Activated CD4-positive, CD25-positive, alpha-beta regulatory T cell treated with anti-CD3 and anti-CD28 coated beads, Interleukin-2, amount 50 U/mL, for 16 hours (primary cell): ENCODE measurements around the gene RPL36A.

Experiments
- DNase-seq: peaks from one replicate; pipeline ENCODE4 v3.0.0-alpha.2; 2020; ENCODE audit warnings: low read depth, low spot score

RPL36A gene

DNA sequence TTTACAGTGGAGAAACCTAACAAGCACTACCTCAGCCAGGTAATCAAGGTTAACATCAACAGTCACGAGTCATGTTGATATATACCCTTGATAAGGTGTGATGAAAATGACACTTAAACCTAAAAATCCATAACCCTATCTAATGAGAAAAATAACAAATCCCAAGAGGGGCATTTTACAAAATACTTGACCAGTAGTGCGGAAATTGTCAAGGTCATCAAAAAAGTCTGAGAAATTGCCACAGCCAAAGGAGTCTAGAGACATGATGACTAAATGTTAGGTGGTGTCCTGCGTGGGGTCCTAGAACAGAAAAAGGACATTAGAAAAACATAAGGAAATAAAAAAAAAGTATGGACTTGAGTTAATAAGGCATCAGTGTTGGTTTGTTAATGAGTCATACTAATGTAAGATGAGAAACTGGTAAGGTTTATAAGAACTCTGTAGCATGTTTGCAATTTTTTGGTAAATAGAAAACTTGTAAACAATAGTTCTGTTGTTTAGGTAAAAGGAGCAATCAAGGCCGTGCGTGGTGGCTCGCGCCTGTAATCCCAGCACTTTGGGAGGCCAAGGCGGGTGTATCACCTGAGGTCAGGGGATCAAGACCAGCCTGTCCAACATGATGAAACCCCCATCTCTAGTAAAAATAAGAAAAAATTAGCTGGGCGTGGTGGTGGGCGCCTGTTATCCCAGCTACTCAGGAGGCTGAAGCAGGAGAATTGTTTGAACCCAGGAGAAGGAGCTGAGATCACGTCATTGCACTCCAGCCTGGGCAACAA is 2.9 kb downstream of the RPL36A start:
- no peak for DNase-seq

DNA sequence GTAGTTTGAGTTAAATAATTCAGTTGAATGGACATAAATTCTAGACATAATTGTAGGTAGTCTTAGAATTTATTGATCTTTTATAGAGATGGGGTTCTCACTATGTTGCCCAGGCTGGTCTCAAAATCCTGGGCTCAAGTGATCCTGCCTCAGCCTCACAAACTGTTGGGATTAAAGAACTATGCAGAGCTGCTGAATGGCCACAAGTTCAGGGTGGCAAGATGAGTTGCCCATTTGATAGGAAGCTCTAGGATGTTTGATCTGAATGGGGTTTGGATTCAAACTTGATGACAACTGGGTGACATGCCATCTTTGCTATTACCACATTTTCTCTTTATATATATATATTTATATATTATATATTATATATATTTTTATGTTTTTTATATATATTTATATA is 3.6 kb downstream of the RPL36A start:
- DNase-seq = no peak

DNA sequence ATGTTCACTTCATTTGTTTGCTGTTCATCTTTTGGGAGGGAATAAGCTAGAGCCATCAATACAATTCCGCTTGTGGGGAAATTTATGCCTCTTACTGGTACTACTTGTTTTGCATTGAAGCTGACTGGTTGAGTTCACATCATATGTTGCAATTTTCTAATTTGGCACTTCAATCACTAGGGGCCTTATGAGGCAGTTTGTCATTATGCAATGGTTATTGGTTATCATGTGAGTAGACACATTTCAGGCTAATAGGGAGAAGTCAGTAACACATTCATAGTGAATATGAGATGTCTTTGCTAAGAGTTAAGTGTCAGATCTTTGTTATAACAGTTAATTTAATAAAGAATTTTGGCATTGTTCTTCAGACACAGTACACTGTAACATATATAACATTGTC is 5.0 kb downstream of the RPL36A start:
- DNase-seq = no peak

DNA sequence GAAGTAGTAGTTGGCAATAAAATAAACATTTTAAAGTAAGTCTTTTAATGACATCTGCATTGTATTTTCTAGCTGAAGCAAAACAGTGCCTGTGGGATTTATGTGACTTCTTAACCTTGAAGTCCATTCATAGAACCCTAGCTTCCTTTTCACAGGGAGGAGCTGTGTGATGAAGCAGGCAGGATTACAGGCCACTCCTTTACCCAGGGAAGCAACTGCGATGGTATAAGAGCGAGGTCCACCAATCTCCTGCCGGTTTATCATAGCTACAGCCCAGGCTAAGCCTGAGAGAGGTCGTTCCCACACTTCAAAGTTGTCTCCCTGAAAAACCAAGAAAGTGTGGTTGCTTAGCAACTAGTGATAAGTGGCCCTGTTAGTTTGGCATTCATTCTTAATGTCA is 7.0 kb downstream of the RPL36A start:
- no peak for DNase-seq

DNA sequence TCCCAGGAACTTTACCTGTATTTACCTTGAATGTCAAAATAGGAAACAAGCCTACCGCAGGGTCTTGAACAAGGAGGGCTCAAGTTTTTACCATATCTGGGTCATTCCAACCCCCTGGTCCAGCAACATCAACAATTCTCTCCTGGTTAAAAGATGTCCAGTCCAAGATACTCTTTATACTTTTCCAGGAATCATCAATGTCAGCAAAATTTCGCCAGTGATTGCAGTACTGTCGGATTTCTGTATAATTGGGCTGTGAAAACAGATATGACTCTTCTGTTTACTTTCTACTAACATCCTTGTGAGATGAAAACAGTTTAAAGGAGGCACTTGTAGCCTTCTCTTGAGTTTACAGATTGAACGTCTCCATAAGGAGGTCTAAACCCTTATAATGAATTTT is 7.9 kb downstream of the RPL36A start:
- no peak for DNase-seq

DNA sequence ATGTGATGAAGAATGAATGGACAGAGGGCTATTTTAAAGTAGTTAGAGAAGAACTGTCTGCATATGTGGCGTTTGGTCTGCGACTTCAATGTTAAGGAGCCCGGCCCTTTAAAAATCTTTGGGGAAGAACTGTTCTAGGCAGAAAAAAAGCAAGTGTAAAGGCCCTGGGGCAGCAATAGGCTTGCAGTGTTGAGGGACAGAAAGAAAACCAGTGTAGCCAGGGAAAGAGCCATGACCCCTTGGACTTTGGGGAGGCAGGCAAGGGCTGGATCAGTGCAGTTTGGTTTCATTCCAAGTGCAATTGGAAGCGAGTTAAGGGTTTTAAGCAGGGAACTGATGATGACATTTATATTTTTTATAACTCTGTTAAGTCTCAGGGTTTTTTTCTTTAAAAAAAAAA is 9.0 kb downstream of the RPL36A start:
- DNase-seq = no peak

DNA sequence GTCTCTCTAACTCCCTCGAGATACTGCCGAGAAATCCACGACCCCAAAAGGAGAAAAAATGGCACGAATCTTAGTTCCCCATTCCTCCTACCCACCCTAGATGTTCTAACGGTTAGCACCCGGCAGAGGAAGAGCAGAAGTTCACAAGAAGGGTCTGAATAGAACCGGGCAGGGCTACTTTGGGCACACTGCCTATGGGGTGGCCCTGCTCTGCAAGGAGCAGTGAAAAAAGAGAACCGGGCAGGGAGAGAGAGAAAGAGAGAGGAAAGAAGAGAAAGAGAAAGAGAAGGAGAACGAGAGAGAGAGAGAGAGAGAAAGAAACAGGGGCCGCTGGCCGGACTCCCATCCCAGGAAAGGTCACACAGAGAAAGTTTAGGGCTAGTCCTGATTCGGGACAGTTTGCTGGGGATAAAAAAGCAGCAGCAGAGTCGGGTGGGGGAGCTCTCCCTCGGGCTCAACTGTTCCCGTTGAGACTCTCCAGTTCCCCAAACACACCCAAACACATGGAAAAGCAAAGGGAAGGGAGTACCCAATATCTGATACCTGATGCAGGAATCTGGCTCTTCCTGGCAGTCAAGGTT is 16.4 kb downstream of the RPL36A start:
- DNase-seq = no peak

DNA sequence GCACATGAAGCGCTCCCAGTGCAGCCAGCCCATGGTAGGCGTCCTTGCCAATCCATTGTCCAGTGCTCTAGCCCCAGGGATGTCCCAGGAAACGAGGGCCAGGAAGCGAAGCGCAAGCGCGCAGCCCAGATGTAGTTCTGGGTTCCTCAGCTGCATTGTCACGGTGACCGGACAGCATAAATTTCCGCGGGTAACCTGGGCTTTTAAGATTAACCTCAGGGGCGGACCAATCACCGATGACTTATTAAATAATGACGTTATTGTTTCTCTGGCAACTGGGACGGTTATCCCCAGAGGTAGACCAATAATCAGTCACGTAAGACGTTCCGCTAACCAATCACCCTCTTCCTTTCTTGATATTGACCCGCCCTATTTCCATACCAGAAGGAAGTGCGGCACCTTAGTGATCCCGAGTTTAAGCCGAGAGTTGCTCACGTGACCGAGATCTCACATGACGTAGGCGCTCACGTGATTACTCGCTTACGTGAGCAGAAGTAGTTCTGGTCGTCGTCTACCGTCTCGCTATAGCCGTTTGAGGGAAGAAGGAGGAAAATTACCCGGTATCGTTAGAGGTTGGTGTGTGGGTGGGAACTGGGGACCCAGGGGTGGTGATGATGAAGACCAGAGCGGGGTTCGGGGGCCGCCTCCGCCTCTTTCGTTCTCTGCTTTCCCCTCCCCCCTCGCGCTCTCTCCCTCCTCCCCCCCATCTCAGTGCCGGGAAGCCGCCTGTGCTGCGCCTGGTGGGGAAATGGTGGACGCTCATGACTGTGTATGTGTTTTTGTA is 17.1 kb downstream of the RPL36A start, which contains the start of the genes GLA and HNRNPH2:
Gene GLA (minus strand): TSS at position 178 of the 784 bp plus-strand sequence. CDS start 22 bp downstream, at position 156.
Gene HNRNPH2 (plus strand): TSS at position 475 of the 784 bp plus-strand sequence. CDS start 3,767 bp downstream, outside the sequence.
- DNase-seq = peak; percentile 77

DNA sequence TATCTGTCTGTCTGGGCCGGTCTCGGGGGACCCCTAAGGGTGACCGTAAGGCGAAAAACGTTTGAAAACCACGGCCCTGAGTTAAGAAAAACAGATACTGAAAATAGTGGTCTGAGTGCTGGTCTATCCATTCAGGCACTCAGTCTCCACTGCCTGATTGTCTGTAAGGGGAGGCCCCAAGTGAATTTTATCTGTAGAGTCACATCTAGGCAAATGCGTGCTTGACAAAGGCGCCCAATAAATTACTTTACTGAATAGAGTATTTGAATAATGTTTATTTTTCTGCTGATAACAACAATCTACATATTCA is 17.7 kb downstream of the RPL36A start:
- DNase-seq = no peak

DNA sequence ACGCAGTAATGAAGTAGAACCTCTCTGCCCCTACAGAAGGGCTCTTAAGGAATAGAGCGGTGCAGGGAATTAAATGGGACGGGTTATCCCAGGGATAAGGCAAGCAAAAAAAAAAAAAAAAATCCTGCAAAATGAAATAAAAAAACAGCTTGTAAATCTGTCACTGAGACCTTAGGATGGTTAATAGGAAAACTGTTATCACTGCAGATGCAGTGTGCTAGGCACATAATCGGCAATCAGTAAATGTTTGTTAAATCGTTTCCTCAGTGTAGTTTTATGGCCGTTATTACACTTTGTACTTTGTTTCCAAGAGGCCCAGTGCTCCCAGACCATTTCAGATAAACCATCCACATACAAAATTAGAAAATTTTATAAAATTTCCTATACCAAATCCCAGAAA is 18.2 kb downstream of the RPL36A start:
- no peak for DNase-seq

DNA sequence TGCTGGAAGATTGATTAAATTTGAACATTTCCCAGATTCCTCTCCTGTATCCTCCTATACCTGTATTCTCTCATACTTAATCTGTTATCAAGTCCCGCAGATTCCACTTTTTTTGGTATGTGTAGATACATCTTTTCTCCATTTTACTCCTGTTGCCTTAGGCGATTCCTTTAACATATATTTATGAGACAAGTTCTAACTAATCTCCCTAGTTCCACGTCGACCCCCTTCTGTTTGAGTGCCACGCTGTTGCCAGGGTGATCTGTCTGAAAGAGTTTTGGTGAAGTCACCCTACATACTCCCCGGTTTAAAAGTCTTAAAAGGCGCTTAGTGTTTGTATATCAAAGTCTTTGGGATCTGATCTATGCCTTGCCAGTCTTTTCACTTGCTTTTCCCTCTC is 19.6 kb downstream of the RPL36A start:
- no peak for DNase-seq

DNA sequence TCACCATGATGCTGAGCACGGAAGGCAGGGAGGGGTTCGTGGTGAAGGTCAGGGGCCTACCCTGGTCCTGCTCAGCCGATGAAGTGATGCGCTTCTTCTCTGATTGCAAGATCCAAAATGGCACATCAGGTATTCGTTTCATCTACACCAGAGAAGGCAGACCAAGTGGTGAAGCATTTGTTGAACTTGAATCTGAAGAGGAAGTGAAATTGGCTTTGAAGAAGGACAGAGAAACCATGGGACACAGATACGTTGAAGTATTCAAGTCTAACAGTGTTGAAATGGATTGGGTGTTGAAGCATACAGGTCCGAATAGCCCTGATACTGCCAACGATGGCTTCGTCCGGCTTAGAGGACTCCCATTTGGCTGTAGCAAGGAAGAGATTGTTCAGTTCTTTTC is 21.2 kb downstream of the RPL36A start:
- no peak for DNase-seq

DNA sequence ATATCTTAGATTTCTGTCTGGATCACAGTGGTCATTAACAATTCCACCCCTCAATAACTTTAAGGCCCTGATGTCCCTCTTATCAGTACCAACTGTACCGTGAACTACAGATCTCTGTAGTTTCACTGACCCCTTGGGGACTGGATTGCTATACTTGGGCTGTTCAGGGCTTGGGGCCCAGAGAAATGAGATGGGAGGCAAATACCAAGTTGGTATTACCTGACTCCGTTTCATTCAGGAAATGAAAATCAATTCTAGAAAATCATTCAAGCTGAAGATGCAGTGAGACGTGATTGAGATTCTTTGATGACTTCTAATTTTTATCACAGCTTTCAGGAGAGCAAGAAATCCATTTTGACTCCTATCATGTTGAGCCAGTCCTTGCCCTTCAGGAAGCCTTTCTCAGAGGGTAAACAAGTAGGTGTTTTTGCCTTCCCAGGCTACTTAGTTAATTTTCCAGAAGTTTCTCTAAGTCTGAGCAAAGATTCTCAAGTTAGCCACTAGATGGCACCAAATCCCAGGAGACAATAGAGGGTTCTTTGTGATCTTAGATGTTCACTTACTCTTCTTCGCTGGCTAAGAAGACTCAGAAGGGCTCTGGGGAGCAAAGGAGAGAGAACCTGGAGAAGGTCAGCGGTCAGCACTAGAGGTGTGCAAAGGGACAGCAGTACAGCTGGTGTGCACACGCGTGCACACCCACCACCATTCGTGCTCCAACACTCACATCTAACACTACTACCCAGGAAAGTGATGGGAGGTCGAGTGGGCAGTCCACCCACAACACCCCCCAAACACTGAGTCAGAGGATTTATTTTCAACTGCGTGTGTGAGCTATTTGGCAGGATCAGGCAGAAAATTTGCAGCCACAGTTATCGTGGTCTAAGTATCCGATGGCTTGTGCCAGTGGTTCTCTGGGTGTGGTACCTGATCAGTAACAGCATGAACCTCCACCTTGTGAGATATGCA is 24.7 kb downstream of the RPL36A start:
- DNase-seq = no peak

DNA sequence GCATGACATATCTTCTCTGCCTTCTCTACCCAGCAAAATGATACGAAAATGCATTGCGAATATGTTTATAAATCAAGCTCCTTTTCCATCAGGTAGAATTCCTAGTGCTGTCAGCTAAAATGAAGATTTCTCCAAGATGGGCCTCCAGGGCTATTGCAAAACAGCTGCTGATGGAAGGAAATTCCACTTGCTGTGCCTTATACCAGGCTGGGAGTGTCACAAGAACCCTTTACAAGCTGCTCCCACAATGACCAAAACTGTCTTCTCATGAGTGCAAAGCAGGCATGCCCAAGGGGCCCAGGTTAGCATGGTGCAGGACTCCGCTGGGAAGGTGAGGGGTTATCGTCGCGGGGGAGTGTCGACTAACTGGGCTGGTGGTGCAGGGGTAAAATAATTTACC is 25.9 kb downstream of the RPL36A start:
- no peak for DNase-seq

DNA sequence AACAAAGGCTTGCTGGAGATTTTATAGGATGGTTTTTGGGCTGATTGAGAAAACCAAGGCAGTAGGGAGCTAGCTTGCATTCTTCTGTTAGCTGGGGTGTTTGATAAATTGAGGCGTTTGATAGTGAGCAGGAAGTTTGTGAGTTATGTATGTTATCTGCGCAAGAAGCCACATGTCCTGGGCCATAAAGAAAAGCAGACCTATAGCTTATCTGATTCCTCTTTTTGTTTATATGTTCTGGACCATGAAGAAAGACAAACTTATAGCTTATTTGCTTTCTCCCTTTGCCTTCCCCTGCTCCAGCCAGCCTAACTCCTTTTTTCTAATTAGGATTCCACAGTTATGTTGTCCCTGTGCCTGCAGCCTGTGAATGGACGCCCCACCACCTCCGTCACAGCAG is 26.4 kb downstream of the RPL36A start:
- DNase-seq = no peak

DNA sequence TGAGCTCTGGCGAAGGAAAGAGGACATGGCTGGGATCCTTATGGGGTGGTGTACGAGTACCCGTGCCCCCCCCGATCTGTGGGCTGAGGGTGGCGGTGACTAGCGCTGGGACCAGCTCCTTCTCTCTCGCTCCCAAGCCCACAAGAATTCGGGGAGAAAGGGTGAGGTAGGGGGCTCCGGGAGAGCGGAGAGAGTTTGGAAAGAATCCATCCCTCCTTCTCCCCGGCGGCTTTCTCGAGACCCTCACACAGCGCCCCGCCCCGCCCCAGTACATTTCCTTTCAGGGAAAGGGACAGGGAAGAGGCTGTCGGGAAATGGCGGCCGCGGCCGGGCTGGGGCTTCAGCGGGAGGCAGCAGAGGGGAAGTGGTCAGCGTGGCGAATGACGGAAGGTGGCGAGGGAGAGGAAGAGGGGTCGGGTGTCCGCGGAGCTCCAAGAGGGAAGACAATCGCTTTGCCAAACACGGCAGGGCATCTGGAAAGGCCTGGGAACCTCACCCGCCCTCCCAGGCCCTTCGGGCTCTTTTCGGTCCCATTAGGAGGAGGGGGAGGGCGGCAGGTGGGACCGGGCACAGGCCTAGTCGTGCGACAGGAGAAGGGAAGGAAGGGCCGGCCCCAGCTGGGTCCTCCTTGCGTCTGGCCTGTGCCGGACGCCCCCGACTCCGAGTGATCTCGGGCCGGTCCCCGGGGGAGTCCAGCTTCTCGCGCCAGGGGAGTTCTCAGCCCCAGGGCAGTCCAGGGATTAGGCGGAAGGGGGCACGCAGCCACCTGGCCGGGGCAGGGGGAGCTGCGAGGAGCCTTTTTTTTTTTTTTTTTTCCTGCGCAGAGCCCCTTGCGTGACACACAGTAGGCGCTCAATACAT is 27.4 kb downstream of the RPL36A start:
- DNase-seq = no peak

DNA sequence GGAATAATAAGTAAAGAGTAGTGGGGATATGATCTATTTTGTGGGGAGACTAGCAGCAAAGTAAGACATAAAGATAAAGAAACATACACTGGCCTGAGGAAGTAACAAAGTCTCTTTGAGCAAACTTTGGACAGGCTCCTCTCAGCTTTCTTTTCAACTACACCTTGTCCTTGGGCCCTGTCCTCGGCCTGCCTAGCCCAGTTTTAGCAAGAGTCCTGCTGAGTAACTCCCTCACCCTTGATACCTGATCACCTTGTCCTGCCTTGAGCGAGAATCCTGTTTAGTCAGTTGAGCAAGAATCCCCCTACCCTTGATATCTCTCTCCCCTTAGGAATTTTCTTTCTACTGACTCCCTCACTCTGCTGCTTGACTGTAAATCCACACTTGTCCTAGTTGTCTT is 28.7 kb downstream of the RPL36A start:
- no peak for DNase-seq

DNA sequence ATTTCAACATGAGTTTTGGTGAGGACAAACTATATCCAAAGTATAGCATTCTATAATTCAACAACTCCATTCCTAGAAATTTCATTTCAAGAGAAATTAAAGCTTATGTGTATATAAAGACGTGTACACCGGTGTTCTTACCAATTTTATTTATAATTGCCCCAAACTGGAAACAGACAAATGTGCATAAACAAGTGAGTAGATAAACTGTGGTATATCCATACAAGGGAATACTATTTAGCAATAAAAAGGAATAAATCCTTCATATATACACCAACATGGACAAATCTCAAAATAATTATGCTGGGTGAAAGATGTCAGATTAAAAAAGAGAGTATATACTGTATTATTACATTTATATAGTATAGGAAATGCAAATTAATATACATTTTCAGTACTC is 37.1 kb downstream of the RPL36A start:
- no peak for DNase-seq

DNA sequence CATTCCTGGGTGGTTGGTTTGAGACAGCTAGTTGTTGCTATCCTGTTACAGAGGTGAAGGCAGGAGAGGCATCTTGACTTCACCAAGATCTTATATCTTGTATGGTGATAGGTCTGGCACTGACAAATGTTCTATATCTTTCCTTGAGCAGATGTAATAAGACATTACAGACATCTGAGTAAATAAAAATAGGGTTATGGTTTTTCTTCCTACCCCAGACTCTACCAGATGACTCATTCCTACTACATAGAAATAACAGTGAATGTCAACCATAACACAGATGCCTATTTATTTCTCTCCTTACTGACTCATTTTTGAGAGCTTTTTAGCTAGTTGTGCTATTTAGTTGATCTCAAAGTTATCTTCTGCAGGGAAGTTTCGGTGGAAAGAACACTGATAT is 39.1 kb downstream of the RPL36A start:
- no peak for DNase-seq

DNA sequence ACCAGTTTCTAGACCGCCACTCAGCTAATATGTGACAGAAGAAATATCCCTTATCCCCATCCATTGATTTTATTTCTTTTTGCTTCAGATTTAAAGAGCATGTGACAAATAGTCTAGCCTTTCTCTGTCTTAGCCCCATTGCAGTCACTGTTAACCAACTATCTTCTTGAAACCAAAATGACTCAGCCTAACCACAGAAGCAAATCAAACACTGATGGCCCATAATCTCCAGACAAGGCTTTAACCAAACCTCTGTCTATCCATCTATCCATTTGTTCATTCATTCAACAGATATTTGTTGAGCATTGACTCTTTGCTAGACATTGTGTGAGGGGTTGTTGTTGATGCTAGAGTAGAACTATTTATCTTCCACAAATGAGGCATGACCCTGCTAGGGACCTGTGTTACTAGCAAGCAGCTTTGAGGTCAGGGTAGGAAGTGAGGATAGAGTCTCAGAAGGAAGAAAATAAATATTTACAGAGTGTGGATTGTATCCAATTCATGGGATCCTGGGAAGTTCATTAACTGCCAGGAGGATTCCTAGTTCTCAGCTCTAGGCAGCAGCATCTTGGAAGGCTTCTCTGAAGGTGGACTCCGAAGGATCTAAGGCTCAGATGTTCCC is 39.8 kb downstream of the RPL36A start:
- no peak for DNase-seq
